H1 (cell line): ENCODE results near the gene ASAP2. TPM values are rescaled to one million over a fixed set of nuclear protein-coding genes. Genes with fewer than 3 reads are reported as not detected.

ENCODE experiments used
- BRCA1 ChIP-seq: IDR thresholded peaks from 2 replicates; pipeline ENCODE4 v1.6.1; 2012; ENCODE audit warnings: low read depth, low read length, improper control_type of control experiment
- GTF2F1 ChIP-seq: IDR thresholded peaks from 2 replicates; pipeline ENCODE4 v1.6.1; 2012; ENCODE audit warnings: low read depth, low read length, improper control_type of control experiment, borderline replicate concordance
- HDAC6 ChIP-seq: IDR thresholded peaks from one replicate; pipeline ENCODE4 v1.7.1; 2012; ENCODE audit warnings: low read depth, mild to moderate bottlenecking, inconsistent platforms, low read length, moderate library complexity
- RBBP5 ChIP-seq: IDR thresholded peaks from 2 replicates; pipeline ENCODE4 v1.7.1; 2012; ENCODE audit warnings: low read depth, mild to moderate bottlenecking, inconsistent platforms, low read length, moderate library complexity, borderline replicate concordance
- polyA plus RNA-seq, 7 experiments: library from polyadenylated mRNA; depleted of rRNA in 3 of 7; stranded (reverse) in 5 of 7; unstranded in 2 of 7; fragments of >200 nt in 5 of 7; fragments of 200-250 nt in 2 of 7; gene quantifications; 1 replicate in 5 of 7; 2 replicates in 1 of 7; 4 replicates in 1 of 7; pipeline versions ENCODE4 v1.2.1 to v1.2.3, GENCODE V29; 2011 to 2013; ENCODE audit warnings: missing spikeins in 2 of 7, mixed read lengths in 2 of 7
- total RNA-seq: library from RNA; stranded (reverse); fragmentation: NEBNext Ultra II Directional; extraction: Animal tissue kit (Norgen Biotek cat#: 25700); gene quantifications from 2 replicates; pipeline ENCODE4 v1.2.1, GENCODE V29; 2021
- TF ChIP-seq, protein P1 (sequence below): IDR thresholded peaks from 2 replicates; pipeline ENCODE4 v1.6.1; 2012; ENCODE audit warnings: inconsistent platforms

ASAP2 gene
- total and polyA plus RNA-seq, 2 of the 8 experiments (the other 6 are each of a cell fraction or from before 2014, with no cell fraction given), result 10.2 to 18.7 TPM

DNA sequence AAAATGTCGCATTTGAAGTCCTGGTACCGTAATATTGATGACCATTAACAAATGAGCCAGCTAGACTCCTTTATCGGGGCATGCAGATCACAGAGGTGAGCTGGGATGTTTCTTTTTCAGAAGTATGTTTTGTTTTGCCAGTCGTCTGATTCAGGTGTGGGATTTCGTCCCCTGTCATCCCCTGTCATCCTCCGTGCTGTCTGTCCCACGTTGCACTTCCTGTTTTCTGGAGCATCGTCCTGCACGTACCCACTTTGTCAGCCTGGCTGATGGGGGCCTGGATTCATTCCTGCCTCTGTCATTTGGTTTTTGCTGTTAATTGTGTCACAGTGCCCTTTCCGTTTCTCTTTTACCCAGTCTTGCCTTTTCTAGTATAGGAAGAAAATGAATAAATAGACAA, 72.8 kb downstream of the ASAP2 start (continued):
- TF ChIP-seq GTF2F1, result no peak
- no peak for TF ChIP-seq BRCA1
- TF ChIP-seq, protein P1, sequence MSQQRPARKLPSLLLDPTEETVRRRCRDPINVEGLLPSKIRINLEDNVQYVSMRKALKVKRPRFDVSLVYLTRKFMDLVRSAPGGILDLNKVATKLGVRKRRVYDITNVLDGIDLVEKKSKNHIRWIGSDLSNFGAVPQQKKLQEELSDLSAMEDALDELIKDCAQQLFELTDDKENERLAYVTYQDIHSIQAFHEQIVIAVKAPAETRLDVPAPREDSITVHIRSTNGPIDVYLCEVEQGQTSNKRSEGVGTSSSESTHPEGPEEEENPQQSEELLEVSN, result no peak
- TF ChIP-seq RBBP5, result no peak
- no peak for TF ChIP-seq HDAC6
- TF ChIP-seq, all 59 proteins: peak for 0
